HG02763 (cell line): ENCODE results near the gene USP34.
A peak's percentile ranks its signal among the peaks of the same experiment; 100 is the strongest.
"Not testable (repeated sequence)": the region's sequence is repeated elsewhere in the genome, so short reads cannot be mapped to it uniquely, and the experiment has no call there.

Experiments
- ATAC-seq: cut with Tn5 transposase; IDR thresholded peaks from one replicate; pipeline ENCODE4 v1.9.1; 2021; ENCODE audit warnings: mild to moderate bottlenecking, moderate library complexity; ENCODE audit not compliant: unreplicated experiment

Gene USP34, protein sequence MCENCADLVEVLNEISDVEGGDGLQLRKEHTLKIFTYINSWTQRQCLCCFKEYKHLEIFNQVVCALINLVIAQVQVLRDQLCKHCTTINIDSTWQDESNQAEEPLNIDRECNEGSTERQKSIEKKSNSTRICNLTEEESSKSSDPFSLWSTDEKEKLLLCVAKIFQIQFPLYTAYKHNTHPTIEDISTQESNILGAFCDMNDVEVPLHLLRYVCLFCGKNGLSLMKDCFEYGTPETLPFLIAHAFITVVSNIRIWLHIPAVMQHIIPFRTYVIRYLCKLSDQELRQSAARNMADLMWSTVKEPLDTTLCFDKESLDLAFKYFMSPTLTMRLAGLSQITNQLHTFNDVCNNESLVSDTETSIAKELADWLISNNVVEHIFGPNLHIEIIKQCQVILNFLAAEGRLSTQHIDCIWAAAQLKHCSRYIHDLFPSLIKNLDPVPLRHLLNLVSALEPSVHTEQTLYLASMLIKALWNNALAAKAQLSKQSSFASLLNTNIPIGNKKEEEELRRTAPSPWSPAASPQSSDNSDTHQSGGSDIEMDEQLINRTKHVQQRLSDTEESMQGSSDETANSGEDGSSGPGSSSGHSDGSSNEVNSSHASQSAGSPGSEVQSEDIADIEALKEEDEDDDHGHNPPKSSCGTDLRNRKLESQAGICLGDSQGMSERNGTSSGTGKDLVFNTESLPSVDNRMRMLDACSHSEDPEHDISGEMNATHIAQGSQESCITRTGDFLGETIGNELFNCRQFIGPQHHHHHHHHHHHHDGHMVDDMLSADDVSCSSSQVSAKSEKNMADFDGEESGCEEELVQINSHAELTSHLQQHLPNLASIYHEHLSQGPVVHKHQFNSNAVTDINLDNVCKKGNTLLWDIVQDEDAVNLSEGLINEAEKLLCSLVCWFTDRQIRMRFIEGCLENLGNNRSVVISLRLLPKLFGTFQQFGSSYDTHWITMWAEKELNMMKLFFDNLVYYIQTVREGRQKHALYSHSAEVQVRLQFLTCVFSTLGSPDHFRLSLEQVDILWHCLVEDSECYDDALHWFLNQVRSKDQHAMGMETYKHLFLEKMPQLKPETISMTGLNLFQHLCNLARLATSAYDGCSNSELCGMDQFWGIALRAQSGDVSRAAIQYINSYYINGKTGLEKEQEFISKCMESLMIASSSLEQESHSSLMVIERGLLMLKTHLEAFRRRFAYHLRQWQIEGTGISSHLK (N-terminal part only)

DNA sequence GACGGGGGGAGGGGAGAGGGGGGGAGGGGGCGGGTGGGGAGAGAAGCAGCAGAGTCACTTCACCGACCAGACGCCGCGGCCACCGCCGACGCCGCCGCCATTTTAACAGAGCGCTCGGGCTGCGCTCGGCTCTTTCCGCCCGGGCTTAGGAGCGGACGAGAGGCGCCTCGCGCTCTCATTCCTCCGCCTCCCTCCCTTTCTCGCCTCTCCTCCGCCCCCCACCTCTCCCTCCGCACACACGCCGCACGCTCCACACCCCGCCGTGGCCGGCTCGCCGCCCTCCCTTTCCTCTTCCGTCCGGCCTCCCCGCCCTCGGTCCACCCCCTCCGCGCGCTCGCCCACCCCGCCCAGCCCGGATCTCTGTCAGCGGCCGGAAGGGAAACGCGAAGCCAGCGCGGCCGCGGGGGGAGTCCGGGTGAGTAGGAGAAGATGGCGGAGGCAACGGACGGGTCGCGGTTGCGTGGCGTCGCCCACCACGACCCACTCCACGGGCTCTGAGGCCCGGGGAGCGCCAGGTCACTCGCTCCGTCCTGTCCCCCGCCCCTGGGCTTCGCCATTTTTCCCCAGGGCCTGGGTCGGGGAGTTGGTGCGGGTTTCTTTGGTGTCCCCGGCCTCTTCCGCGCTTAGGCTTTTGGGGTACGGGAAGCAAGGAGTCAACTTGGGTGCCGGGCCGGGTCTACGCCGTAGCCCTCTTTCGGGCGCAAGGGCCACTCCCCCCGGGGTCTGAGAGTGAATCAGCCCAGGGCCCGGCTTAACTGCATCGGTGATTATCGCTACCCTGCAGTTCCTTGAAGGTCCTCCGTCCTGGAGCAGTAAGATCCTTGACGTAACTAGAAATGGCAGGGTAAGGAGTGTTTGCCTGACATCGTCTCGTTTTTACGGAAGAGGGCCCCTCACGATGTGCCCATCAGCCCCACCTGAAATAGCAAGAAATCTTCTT, at the start of gene USP34:
USP34 (minus strand) TSS at position 123 of the 940 bp plus-strand sequence. CDS start 395 bp downstream, outside the sequence.
- ATAC-seq: peak; percentile 64

DNA sequence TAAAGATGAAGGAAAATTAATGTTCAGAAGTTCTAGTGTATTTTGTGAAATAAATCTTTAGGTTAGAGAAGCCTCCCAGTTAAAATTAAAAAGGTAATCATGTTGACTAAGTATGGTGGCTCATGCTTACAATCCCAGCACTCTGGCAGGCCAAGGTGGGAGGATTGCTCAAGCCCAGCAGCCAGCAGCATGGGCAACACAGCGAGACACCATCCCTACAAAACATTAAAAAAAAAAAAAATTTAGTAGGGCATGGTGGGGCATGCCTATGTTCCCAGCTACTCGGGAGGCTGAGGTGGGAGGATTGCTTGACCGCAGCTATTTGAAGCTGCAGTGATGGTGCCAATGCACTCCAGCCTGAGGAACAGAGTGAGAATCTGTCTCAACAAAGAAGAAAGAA, 49.4 kb upstream of the USP34 start:
- ATAC-seq: no peak

DNA sequence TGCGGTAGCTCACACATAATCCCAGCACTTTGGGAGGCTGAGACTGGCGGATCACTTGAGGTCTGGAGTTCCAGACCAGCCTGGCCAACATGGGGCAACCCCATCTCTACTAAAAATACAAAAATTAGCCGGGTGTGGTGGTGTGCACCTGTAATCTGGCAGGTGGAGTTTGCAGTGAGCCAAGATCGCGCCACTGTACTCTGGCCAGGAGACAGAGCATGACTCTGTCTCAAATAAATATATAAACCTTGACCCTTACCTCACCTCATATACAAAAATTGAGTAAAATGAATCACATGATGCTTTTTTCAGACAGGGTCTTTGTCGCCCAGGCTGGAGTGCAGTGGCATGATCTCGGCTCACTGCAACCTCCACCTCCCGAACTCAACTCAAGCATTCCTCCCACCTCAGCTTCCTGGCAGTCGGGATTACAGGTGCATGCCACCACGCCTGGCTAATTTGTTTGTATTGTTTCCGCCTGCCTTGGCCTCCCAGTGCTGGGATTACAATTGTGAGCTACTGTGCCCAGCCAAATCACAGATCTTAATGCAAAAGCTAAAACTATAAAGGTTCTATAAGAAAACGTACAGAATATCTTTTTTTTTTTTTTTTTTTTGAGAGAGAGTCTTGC, 42.0 kb upstream of the USP34 start:
- no peak for ATAC-seq

DNA sequence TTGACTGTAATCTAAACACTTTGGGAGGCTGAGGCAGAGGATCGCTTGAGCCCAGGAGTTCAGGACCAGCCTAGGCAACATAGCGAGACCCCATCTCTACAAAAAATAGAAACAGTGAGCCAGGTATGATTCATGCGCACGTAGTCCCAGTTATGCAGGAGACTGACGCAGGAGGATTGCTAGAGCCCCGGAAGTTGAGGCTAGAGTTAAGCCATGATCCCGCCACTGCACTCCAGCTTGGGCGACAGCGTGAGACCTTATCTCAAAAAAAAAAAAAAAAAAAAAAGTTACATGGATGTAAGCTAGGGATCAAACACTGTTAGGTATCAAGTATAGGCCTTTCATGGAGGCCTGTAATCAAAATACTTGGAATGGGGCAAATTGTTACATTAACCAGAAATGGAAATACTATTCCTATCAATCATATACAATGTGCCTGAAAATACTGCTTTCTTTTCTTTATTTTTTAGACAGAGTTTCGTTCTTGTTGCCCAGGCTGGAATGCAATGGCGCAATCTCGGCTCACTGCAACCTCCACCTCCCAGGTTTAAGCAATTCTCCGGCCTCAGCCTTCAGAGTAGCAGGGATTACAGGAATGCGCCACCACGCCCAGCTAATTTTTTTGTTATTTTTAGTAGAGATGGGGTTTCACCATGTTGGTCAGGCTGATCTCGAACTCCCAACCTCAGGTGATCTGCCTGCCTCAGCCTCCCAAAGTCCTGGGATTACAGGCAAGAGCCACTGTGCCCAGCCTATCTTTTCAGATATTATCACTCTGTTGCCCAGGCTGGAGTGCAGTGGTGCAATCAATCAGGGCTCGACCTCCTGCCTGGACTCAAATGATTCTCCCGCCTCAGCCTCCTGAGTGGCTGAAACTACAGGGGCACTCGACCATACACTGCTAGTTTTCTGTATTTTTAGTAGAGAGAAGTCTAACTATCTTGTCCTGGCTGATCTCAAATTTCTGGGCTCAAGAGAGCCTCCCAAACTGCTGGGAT, 40.1 kb upstream of the USP34 start:
- ATAC-seq: no peak

DNA sequence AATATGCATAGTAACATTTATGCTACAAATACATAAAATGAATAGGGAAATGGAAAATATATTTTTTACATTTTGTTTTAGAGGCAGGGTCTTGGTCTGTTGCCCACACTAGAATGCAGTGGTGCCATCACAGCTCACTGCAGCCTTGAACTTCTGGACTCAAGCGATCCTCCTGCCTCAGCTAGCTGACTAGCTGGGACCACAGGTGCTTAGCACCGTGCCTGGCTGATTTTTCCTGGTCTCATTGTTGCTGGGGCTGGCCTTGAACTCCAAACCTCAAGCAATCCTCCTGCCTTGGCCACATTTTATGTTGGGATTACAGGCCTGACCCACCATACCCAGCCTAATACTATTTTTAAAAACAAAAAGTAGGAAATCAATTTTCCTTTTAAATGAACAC, 34.1 kb upstream of the USP34 start:
- no peak for ATAC-seq

DNA sequence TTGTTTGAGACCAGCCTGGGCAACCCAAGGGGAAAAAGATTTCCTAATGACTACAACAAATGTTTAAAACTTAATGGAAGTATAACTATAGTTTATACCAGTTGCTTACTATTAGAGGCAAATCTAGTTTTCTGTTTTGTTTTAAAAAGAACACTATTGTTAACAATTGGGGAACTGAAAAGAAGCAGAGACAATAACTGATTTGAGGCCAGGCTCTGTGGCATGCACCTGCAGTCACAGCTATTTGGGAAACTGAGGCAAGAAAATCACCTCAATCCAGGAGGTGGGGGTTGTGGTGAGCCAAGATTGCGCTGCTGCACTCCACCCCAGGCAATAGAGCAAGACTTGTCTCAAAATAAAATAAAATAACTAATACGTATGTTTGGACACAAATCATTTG, 28.2 kb upstream of the USP34 start:
- no peak for ATAC-seq

DNA sequence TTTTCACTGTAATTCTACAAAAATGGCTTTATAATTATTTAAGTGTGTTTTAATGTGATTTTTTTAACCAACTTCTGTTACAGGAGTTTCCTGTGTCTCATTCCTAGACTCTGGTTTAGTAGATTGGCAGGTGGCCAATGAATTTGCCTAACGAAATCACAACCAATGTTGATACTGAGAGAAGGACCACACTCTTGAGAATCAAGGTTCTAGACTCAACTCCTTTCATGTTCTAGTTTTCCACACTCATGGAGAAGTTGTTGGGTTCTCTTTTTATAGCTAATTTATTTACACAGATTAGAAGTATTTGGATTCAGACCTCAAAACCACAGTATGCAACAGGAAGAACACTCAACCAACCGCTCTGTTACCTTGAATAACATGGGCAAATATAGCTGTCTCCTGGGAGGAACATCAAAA, 22.6 kb upstream of the USP34 start:
- no peak for ATAC-seq

DNA sequence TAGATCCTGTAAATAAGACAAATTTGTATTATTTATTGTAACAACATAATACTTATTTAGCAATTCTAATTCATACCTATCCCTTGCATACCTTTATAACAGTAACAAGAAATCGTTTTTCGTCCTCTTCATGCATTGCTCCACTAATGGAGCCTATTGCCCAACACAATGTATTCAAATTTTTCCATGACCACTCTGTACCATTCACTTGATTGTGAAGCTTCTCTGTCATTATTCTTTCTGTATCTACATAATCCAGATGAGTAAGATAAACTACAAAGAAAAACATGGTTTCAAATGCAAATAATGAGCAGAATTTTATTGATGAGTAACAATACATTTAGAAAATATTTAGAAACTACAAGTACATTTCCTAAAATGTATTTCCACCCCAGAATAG, 21.6 kb upstream of the USP34 start:
- ATAC-seq: no peak

DNA sequence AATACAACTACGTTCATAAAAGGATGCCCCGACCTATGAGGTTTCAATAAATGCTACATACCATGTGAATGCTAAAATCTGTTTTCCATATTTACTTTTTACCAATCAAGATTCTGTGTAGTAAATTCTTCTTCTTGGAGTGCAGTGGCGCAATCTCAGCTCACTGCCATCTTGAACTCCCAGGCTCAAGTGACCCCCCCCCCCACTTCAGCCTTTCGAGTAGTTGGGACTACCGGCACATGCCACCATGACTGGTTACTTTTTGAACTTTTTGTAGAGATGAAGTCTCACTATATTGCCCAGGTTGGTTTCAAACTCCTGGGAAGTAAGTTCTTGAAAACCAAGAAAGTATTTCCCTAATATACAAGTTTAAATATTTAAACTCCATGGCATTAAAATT, 14.4 kb upstream of the USP34 start:
- no peak for ATAC-seq

DNA sequence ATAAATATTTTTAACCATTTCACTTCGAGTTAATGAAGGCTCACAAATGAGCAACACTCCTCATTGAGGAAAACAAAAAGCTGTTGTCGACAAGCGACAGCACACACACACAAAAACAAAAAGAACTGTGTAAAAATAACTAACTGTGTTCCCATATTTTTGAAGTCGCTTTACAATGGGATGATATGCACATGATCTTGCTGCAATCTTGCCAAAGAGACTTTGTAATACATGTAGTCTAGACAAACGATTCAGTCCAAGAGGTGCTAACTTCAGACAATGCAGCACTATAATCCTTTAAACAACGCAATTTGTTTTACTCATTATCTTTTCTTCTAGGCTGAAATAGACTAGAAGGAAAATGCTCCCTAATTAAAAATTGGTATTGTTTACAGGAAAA, 7.2 kb upstream of the USP34 start:
- no peak for ATAC-seq

DNA sequence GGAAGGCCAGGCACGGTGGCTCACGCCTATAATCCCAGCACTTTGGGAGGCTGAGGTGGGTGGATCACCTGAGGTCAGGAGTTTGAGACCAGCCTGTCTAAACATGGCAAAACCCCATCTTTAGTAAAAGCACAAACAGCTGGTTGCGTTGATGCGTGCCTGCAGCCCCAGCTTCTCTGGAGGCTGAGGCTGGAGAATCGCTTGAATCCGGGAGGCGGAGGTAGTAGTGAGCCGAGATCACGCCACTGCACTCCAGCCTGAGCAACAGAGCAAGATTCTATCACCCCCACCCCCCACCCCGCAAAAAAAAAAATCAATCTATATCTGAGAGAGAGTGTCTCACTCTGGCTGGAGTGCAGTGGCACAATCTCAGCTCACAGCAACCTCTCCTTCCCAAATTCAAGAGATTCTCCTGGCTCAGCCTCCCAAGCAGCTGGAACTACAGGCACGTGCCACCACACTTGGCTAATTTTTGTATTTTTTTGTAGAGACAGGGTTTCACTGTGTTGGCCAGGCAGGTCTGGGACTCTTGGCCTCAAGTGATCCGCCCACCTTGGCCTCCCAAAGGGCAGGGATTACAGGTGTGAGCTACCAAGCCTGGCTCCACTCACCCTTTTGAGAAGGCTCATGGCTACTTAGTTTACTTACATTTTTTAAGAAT, 6.2 kb upstream of the USP34 start:
- ATAC-seq: not testable (repeated sequence)

DNA sequence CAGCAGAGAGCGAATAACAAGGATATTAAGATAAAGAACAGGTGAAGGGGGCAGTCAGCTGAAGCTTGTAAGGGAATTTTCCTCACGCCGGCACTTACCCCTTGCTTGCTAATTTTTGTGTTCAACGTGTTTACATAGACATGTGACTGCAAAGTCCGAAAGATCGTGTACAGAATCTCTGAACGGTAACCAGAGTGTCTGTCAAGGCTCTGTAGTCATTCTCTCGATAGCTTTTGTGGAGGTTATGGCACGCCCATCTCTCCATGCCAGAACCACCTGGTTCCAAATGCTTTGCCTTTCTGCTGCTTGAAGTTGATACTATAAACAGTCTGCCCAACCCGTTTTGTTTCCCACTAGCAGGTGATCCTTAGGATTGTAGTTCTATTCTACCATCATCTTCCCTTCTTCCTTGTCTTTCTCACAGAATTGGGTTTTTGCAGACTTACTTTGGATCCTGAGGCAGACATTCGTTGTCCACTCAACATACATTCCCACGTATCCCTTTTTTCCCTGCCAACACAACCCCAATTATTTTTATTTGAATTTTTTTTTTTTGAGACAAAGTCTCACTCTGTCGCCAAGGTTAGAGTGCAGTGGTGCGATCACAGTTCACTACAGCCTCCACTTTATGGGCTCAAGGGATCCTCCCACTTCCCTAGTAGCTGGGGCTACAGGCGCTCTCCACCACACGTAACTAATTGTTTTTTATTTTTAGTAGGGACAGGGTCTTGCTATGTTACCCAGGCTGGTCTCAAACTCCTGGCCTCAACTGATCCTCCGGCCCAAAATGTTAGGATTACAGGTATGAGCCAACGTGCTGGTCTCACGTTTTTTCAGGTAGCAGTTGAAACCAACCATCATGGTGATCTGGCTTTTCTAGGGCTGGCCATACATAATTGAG, 1.3 kb upstream of the USP34 start:
- no peak for ATAC-seq

DNA sequence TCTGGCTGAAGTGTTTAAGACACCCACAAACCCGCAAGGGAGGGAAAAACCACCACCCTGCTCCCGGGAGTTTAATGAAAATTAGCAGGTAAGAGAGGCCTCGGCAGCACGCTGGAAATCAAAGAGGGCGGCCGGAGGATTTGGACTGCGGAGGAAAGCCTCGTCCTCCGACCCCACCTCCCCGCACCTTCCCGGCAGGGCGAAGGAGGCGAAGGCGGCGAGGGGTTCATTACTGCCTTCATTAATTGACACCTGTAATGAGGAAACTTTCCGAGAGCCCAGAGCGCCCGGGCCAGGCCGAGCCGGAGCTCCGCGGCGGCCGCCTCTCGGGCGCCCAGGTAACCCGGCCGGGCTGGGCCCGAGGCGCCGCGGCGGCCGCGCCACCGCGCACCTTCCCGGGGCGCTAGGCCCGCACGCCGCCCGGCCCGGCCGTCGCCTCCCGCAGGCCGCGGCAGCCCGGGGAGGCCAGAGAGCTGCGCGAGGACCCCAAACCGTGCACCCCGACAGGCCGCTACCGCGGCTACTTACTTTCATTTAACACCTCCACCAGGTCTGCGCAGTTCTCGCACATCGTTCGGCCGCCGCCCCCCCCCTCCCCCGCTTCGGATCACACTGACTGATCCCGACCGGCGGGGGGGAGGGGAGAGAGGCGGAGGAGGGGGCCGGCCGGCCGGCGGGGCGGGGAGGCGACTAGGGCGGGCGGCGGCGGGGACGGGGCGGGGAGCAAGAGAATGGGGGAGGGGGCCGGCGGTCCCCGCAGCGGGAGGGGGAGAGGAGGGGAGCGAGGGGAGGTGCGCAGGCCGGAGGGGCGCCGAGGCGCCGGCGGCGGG, 550 bp downstream of the USP34 start:
- ATAC-seq: peak; percentile 31

DNA sequence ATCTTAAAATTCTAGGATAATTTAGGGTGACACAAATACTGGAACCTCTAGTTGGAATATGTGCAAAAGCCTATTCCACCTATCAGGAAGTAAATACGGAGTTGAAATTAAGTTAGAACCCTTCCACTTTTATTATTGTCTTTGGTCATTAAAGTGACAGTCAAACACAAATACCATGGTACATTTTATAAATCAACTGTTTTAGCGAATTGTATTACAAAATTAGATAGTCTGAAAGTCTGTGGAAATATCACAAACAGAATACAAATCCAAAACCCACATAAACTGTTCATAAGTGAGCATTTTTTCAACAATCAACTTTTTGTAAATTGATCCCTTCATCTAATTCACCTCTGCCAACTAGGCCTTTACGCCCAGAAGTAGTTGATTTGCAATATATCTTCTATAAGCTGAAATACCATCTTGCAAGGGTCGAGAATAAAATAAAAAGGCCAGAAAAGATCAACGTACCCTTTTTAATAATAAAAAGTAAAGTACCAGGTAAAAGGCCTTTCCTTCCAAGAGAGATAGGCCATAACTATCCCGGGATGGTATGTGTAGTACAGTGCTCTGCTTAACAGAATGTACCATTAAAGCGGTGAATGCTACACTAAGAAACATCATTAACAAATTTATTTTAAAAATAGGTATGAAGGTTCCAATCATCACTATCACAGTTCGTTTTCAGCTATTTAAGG, 1.3 kb downstream of the USP34 start:
- no peak for ATAC-seq

DNA sequence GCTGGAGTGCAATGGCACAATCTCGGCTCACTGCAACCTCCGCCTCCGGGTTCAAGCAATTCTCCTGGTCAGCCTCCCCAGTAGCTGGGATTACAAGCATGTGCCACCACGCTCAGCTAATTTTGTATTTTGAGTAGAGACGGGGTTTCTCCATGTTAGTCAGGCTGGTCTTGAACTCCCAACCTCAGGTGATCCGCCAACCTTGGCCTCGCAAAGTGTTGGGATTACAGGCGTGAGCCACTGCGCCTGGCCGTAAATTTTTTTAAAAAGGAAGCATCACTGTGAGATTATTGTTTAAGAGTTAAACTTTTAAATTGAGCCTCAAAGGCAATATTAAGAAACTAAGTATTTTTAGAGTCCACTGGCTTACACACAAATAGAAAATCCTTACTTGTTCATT, 2.7 kb downstream of the USP34 start:
- not testable (repeated sequence) for ATAC-seq
